Measurements from ENCODE around the gene SV2C.

GRCh38 chr5:76325326-76325725 lies 242.1 kb downstream of the SV2C start:
- TF ChIP-seq ZNF221 (tag by site-specific recombination; IDR thresholded peaks at IDR 0.05; ENCODE audit: borderline replicate concordance) (no peak), PATZ1 (tag by site-specific recombination; IDR thresholded peaks at IDR 0.05) (no peak), GLI2 (tag by site-specific recombination; IDR thresholded peaks at IDR 0.05; ENCODE audit: borderline replicate concordance, low read depth) (no peak), GLIS1 (tag by site-specific recombination; IDR thresholded peaks at IDR 0.05) (no peak), ZNF16 (tag by site-specific recombination; IDR thresholded peaks at IDR 0.05; ENCODE audit: low read depth) (no peak), ZNF24 (tag by site-specific recombination; IDR thresholded peaks at IDR 0.05) (no peak)

All from HEK293 (cell line).